AG10803 (cell line): ENCODE results near the gene NSFL1C.

Experiments used
- DNase-seq: peaks from one replicate; pipeline ENCODE4 v3.0.0; 2010; ENCODE audit warnings: low read depth
- H3K4me3 ChIP-seq: 2 replicates; pipeline ENCODE4 v1.5.1; 2011; ENCODE audit warnings: mild to moderate bottlenecking, low read length, control low read depth
- CTCF ChIP-seq: conservative IDR thresholded peaks from 2 replicates; pipeline ENCODE4 v1.5.1; 2011; ENCODE audit warnings: mild to moderate bottlenecking, low read length, control low read depth, inconsistent platforms

NSFL1C gene

DNA sequence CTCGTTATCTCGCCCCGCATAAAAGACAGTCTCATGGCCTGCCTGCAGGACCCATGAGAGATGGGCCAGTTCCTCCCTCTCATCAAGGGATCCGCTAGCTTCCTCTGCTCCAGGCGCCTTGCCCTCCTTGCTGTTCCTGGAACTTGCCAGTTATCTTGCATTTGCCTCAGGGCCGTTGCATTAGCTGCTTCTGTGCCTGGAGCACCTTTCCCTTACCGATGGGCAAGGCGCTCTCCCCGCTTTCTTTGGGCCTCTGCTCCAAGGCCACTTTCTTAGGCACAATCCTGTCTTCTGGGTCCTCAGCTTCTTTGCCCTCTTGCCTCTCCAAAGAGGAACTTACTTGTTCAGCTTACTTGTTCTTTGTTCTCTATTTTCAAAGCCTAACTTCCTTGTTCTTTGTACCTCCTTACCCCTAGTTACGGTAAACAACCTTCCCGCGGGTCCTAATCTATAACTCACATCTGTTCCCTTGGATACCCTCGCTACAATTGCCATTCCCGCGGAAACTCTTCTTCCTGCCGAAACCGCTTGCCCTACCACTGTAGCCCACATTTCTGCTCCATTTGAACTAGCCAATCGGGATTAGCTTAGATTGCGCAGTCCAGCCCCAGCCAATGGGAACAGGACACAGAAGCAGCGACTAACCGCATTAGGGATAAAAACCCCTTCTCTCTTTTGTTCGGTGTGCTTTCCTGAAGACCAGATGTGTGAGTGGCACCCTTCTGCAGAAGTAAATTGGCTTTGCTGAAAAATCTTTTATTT is 887 bp upstream of the NSFL1C start:
- H3K4me3 ChIP-seq, result no peak overlapping the region
- no peak for TF ChIP-seq CTCF
- DNase-seq, result no peak

DNA sequence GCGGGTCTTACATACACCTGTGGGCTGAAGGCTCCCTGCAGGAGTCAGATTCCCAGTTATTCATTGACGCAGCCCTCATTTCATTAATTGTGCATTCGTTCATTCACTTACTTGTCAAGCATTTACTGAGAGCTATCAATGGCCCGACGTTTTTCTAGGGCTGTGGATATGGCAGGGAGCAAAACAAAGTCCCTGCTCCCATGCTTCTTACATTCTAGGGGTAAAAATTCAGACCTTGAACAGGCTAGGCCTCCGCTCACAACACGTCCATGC is 369 bp upstream of the NSFL1C start:
- no peak for DNase-seq
- no peak overlapping the region for H3K4me3 ChIP-seq
- TF ChIP-seq CTCF, result no peak

DNA sequence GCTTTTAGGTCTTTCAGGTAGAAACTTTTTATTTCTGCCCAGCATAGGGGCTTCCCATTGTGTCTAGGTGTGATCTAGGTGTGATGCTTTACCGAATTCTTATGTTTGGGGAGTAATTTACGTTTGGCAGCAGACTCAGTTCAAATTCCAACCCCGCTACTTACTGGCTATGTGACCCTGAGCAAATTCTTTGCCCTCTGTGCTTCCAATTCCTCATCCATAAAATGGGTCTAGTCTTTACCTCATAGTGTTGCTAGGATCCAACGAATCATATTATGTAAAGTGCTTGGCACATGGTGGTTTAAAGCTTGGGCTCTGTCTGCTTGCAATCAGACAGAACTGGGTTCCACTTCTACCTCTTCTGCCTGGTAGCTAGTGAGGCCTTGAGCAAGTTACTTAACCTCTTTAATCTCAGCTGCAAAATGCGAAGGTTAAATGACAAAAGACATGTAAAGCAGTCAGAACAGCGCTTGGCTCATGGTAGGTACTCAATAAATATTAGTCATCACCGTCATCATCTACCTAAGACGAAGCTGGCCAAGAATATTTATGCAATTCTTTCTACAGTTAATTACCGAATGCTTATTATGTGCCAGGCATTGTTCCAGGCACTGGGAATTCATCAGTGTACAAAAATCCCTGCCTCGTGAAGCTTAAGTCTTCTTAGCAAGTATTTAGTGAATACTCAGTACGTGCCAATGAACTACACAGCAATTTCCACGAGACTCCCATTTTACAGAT is 1.0 kb downstream of the NSFL1C start:
- DNase-seq, result peak; percentile 35
- TF ChIP-seq CTCF, result no peak

DNA sequence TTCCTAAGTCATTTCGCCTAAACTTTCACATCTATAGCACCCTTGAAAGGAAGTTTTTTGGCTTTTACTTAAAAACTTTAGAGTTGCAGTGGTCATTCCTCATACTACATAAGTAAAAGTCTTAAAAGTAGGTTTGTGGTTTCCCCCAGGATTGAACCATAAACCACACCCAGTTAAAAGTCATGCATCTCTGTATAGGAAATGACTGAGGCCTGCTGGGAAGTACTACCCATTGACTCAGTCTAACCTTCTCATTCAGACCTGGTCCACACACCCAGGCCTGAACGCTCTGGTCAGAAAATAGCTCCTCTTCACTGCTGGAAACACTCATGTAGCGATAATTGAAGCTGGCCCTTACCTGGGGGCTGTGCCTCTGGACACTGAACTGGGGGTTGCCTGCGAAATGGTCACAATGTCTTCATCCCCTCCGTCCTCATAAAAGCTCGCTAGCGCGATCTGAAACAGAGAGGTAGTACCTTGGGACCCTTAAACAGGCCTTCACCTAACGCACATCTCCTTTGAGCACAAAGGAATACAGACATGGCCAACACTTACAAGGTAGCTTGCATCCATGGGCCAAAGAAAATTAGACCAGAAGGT is 2.6 kb downstream of the NSFL1C start:
- no peak for DNase-seq
- TF ChIP-seq CTCF, result no peak
- H3K4me3 ChIP-seq, result no peak overlapping the region

More for the DNA sequence above, 1.0 kb downstream of the NSFL1C start:
- peak overlapping the region; percentile 82 for H3K4me3 ChIP-seq

- TF ChIP-seq CTCF, result no peak
- DNase-seq, result no peak
- no peak overlapping the region for H3K4me3 ChIP-seq
Measured at GRCh38 chr20:1462834-1463233, 3.8 kb downstream of the NSFL1C start.

DNA sequence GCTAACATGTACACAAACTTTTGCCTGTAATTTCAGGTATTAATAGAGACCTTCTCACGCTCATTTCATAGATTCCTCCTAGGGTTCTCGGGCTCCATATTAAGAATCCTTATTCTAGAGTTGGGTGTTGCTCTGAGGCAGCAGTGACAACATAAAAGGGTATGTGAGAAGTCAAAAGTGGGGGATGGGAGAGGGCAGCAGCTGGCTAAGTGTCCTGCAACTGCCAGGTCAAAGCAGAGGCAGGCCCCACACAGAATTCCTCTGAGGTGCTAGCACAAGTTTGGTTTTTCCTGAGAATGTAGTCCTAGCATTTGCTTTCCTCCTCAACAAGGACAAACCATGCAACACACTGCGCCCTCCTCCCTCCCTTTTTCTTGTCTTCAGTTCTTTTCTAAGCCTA is 4.6 kb downstream of the NSFL1C start:
- no peak for DNase-seq
- TF ChIP-seq CTCF, result no peak
- H3K4me3 ChIP-seq, result no peak overlapping the region

DNA sequence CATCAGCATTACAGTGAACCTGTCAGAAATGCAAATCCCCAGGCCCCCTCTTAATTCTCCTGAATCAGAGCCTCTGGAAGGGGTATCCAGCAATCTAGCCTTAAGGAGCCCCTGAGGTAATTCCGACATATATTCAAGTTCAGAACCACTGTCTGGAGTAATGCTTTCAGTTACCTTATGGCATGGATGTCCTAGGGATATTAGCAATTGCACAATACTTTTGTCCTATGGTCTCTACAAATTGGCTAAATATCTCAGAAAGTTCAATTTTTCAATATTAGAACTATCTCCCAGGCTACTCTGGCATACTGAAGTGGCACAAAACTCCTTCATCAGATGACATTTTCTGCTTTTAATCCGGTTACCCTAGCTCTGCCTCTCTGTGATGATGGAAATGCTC is 6.4 kb downstream of the NSFL1C start:
- DNase-seq, result no peak
- H3K4me3 ChIP-seq, result no peak overlapping the region
- no peak for TF ChIP-seq CTCF
